HUES48 (cell line): ENCODE data around the gene LY86.

Source experiments
- H3K27ac ChIP-seq: one replicate; pipeline ENCODE4 v1.7.0; 2013; ENCODE audit warnings: low read depth, low read length, inconsistent platforms
- H3K27me3 ChIP-seq: 2 replicates; pipeline ENCODE4 v1.6.1; 2013; ENCODE audit warnings: mild to moderate bottlenecking, low read length; ENCODE audit not compliant: control insufficient read depth, insufficient read depth
- H3K36me3 ChIP-seq: 2 replicates; pipeline ENCODE4 v1.6.1; 2013; ENCODE audit warnings: low read length; ENCODE audit not compliant: control insufficient read depth, insufficient read depth
- H3K4me1 ChIP-seq: 2 replicates; pipeline ENCODE4 v1.6.1; 2013; ENCODE audit warnings: mild to moderate bottlenecking, low read length; ENCODE audit not compliant: control insufficient read depth, insufficient read depth
- H3K4me3 ChIP-seq: 2 replicates; pipeline ENCODE4 v1.5.1; 2013; ENCODE audit warnings: mild to moderate bottlenecking, low read depth, low read length
- H3K9ac ChIP-seq: 2 replicates; pipeline ENCODE4 v1.6.1; 2013; ENCODE audit warnings: mild to moderate bottlenecking, low read depth, low read length, moderate library complexity
- H3K9me3 ChIP-seq: 2 replicates; pipeline ENCODE4 v1.6.1; 2013; ENCODE audit warnings: low read length; ENCODE audit not compliant: control insufficient read depth, insufficient read depth

LY86 gene

GRCh38 chr6:6674872-6675271 is 86.4 kb downstream of the LY86 start:
- no peak overlapping the region for H3K27ac ChIP-seq
- H3K4me1 ChIP-seq, result peaks cover 22% of the 10 kb centered on the region
- no peaks in the 10 kb centered on the region for H3K9me3 ChIP-seq
- H3K36me3 ChIP-seq, result no peaks in the 10 kb centered on the region
- H3K9ac ChIP-seq, result no peak overlapping the region
- no peak overlapping the region for H3K4me3 ChIP-seq
- no peaks in the 10 kb centered on the region for H3K27me3 ChIP-seq

GRCh38 chr6:6676910-6677441 is 88.5 kb downstream of the LY86 start:
- Histone ChIP-seq H3K36me3 (no peaks in the 10 kb centered on the region), H3K4me1 (peaks cover 22% of the 10 kb centered on the region), H3K9me3 (no peaks in the 10 kb centered on the region), H3K27ac (no peak overlapping the region), H3K4me3 (no peak overlapping the region), H3K27me3 (no peaks in the 10 kb centered on the region), H3K9ac (no peak overlapping the region)

- H3K27ac ChIP-seq, result peak overlapping the region; percentile 51
- H3K9me3 ChIP-seq, result no peaks in the 10 kb centered on the region
- no peak overlapping the region for H3K9ac ChIP-seq
- peaks cover 22% of the 10 kb centered on the region for H3K4me1 ChIP-seq
- H3K27me3 ChIP-seq, result no peaks in the 10 kb centered on the region
- H3K4me3 ChIP-seq, result no peak overlapping the region
- H3K36me3 ChIP-seq, result no peaks in the 10 kb centered on the region
These were observed 89.7 kb downstream of the LY86 start for GRCh38 chr6:6678185-6678671.

GRCh38 chr6:6678811-6679210 is 90.3 kb downstream of the LY86 start:
- Histone ChIP-seq H3K9ac (no peak overlapping the region), H3K27me3 (no peaks in the 10 kb centered on the region), H3K9me3 (no peaks in the 10 kb centered on the region), H3K4me3 (no peak overlapping the region), H3K36me3 (no peaks in the 10 kb centered on the region), H3K27ac (peak overlapping the region; percentile 51), H3K4me1 (peaks cover 22% of the 10 kb centered on the region)

- H3K9me3 ChIP-seq, result no peaks in the 10 kb centered on the region
- no peaks in the 10 kb centered on the region for H3K27me3 ChIP-seq
- no peak overlapping the region for H3K4me3 ChIP-seq
- no peaks in the 10 kb centered on the region for H3K36me3 ChIP-seq
- no peak overlapping the region for H3K9ac ChIP-seq
- peaks cover 22% of the 10 kb centered on the region for H3K4me1 ChIP-seq
- no peak overlapping the region for H3K27ac ChIP-seq
These were observed 91.1 kb downstream of the LY86 start for GRCh38 chr6:6679633-6680032.

GRCh38 chr6:6680526-6680925 is 92.0 kb downstream of the LY86 start:
- Histone ChIP-seq H3K9ac (no peak overlapping the region), H3K4me3 (no peak overlapping the region), H3K27ac (no peak overlapping the region), H3K9me3 (no peaks in the 10 kb centered on the region), H3K4me1 (peaks cover 22% of the 10 kb centered on the region), H3K27me3 (no peaks in the 10 kb centered on the region), H3K36me3 (no peaks in the 10 kb centered on the region)

- no peak overlapping the region for H3K4me3 ChIP-seq
- no peak overlapping the region for H3K27ac ChIP-seq
These were observed 92.7 kb downstream of the LY86 start for GRCh38 chr6:6681075-6681849.

GRCh38 chr6:6682225-6682624 is 93.7 kb downstream of the LY86 start:
- H3K4me3 ChIP-seq, result no peak overlapping the region
- no peaks in the 10 kb centered on the region for H3K9me3 ChIP-seq
- no peaks in the 10 kb centered on the region for H3K27me3 ChIP-seq
- H3K27ac ChIP-seq, result no peak overlapping the region
- peaks cover 23% of the 10 kb centered on the region for H3K4me1 ChIP-seq
- H3K36me3 ChIP-seq, result no peaks in the 10 kb centered on the region
- H3K9ac ChIP-seq, result no peak overlapping the region

More at GRCh38 chr6:6681075-6681849, 92.7 kb downstream of the LY86 start:
- Histone ChIP-seq H3K36me3 (no peaks in the 10 kb centered on the region), H3K4me1 (peaks cover 23% of the 10 kb centered on the region), H3K27me3 (no peaks in the 10 kb centered on the region), H3K9ac (no peak overlapping the region), H3K9me3 (no peaks in the 10 kb centered on the region)

GRCh38 chr6:6683969-6684833 is 95.7 kb downstream of the LY86 start:
- Histone ChIP-seq H3K27ac (no peak overlapping the region), H3K27me3 (no peaks in the 10 kb centered on the region), H3K4me1 (peaks cover 27% of the 10 kb centered on the region), H3K36me3 (no peaks in the 10 kb centered on the region), H3K9me3 (no peaks in the 10 kb centered on the region), H3K4me3 (no peak overlapping the region), H3K9ac (no peak overlapping the region)

- H3K4me3 ChIP-seq, result no peak overlapping the region
- no peak overlapping the region for H3K9ac ChIP-seq
- H3K4me1 ChIP-seq, result peaks cover 25% of the 10 kb centered on the region
- H3K36me3 ChIP-seq, result no peaks in the 10 kb centered on the region
- H3K27me3 ChIP-seq, result no peaks in the 10 kb centered on the region
- H3K27ac ChIP-seq, result no peak overlapping the region
- H3K9me3 ChIP-seq, result no peaks in the 10 kb centered on the region
These were observed 96.9 kb downstream of the LY86 start for GRCh38 chr6:6685249-6686040.
